B cell (primary cell): ENCODE results near the gene ELAVL4. TPM values are rescaled to one million over a fixed set of nuclear protein-coding genes. Genes with fewer than 3 reads are reported as not detected.

ENCODE experiments used
- ATAC-seq: fragments of 200-7000 bp; cut with Tn5 transposase; one replicate; pipeline ENCODE4 v1.10.0; 2021; ENCODE audit warnings: low read depth, mild to moderate bottlenecking, moderate number of reproducible peaks, moderate library complexity
- CTCF ChIA-PET: fragments of 350-600 bp; sonication (Branson Sonifier 250); formaldehyde crosslinking; loops from one replicate; lab custom pipeline; 2021; ENCODE audit warnings: antibody characterized with exemption, inconsistent platforms; lab: Charles Lee
- POLR2A ChIA-PET: fragments of 350-600 bp; sonication (Branson Sonifier 250); formaldehyde crosslinking; loops from one replicate; lab custom pipeline; 2021; ENCODE audit warnings: antibody characterized with exemption; lab: Charles Lee
- DNase-seq: peaks from one replicate; pipeline ENCODE4 v3.0.0; 2013
- H2AFZ ChIP-seq: 2 replicates; pipeline ENCODE4 v1.6.1; 2012; ENCODE audit warnings: mild to moderate bottlenecking, low read depth, low read length; ENCODE audit not compliant: insufficient read depth, poor library complexity, severe bottlenecking
- H3K27ac ChIP-seq, 2 donors: 1 replicate in 1 of 2; 2 replicates in 1 of 2; pipeline ENCODE4 v1.5.1; 2012 to 2013; ENCODE audit warnings: low read length in 2 of 2, mild to moderate bottlenecking in 2 of 2, moderate library complexity in 1 of 2
- H3K27me3 ChIP-seq, 4 experiments: fragments of 200-600 bp in 1 of 4; sonication (generic) in 1 of 4; replicated peaks in 1 of 4; 1 replicate in 2 of 4; 2 replicates in 2 of 4; pipeline versions ENCODE4 v1.6.1 to v1.7.0; 2013 to 2016; ENCODE audit warnings: low read length in 3 of 4, mild to moderate bottlenecking in 2 of 4, mixed read lengths in 1 of 4, moderate library complexity in 1 of 4; ENCODE audit not compliant: insufficient read depth in 4 of 4, control insufficient read depth in 3 of 4; ENCODE audit errors: control extremely low read depth in 1 of 4
- H3K36me3 ChIP-seq, 2 experiments: replicated peaks in 1 of 2; 1 replicate in 1 of 2; 2 replicates in 1 of 2; pipeline versions ENCODE4 v1.6.1 to v1.7.1; 2013; ENCODE audit warnings: low read length in 1 of 2; ENCODE audit not compliant: insufficient read depth in 2 of 2, control insufficient read depth in 1 of 2; ENCODE audit errors: control extremely low read depth in 1 of 2, extremely low read depth in 1 of 2
- H3K4me1 ChIP-seq, 2 donors: fragments of 200-600 bp in 1 of 2; sonication (generic) in 1 of 2; 1 replicate in 1 of 2; 2 replicates in 1 of 2; pipeline versions ENCODE4 v1.5.1 to v1.6.1; 2013 to 2017; ENCODE audit warnings: low read length in 2 of 2; ENCODE audit not compliant: control insufficient read depth in 2 of 2, insufficient read depth in 2 of 2
- H3K4me2 ChIP-seq: replicated peaks from 2 replicates; pipeline ENCODE3; 2012; ENCODE audit warnings: mild to moderate bottlenecking, low read depth, low read length; ENCODE audit not compliant: poor library complexity, severe bottlenecking
- H3K4me3 ChIP-seq, 5 experiments: fragments of 200-600 bp in 1 of 5; sonication (generic) in 1 of 5; 1 replicate in 3 of 5; 2 replicates in 2 of 5; pipeline versions ENCODE4 v1.5.1 to v1.7.0; 2011 to 2016; ENCODE audit warnings: low read length in 4 of 5, mild to moderate bottlenecking in 4 of 5, low read depth in 2 of 5, control low read depth in 1 of 5, moderate library complexity in 1 of 5; ENCODE audit not compliant: insufficient read depth in 1 of 5; ENCODE audit errors: control extremely low read depth in 1 of 5, extremely low read depth in 1 of 5
- H3K79me2 ChIP-seq: fragments of 200-600 bp; sonication (generic); one replicate; pipeline ENCODE4 v1.6.0; 2016; ENCODE audit warnings: low read length; ENCODE audit not compliant: control insufficient read depth, insufficient read depth
- H3K9ac ChIP-seq: fragments of 200-600 bp; sonication (generic); 2 replicates; pipeline ENCODE4 v1.6.1; 2017; ENCODE audit warnings: mild to moderate bottlenecking, low read length, moderate library complexity
- H3K9me3 ChIP-seq, 3 donors: one replicate each; pipeline versions ENCODE4 v1.6.1 to v1.7.1; 2013; ENCODE audit warnings: low read length in 2 of 3; ENCODE audit not compliant: control insufficient read depth in 2 of 3, insufficient read depth in 1 of 3; ENCODE audit errors: control extremely low read depth in 1 of 3
- H4K20me1 ChIP-seq: 2 replicates; pipeline ENCODE4 v1.6.0; 2012; ENCODE audit warnings: mild to moderate bottlenecking, low read length; ENCODE audit not compliant: insufficient read depth, control insufficient read depth, poor library complexity, severe bottlenecking
- H3K27ac Mint-ChIP-seq: one replicate; pipeline ENCODE4 v1.8.0; 2021; ENCODE audit warnings: mixed read lengths
- H3K27me3 Mint-ChIP-seq: one replicate; pipeline ENCODE4 v1.8.0; 2021; ENCODE audit warnings: mixed read lengths
- H3K4me1 Mint-ChIP-seq: one replicate; pipeline ENCODE4 v1.8.0; 2021; ENCODE audit warnings: mixed read lengths
- H3K4me3 Mint-ChIP-seq: one replicate; pipeline ENCODE4 v1.8.0; 2021; ENCODE audit warnings: mixed read lengths
- H3K9me3 Mint-ChIP-seq: one replicate; pipeline ENCODE4 v1.8.0; 2022; ENCODE audit warnings: mixed read lengths; ENCODE audit not compliant: insufficient read depth
- EZH2 ChIP-seq: IDR thresholded peaks from 2 replicates; pipeline ENCODE4 v1.6.1; 2012; ENCODE audit warnings: borderline replicate concordance, low read depth, mild to moderate bottlenecking, moderate library complexity, low read length; ENCODE audit not compliant: insufficient read depth, poor library complexity, severe bottlenecking
- WGBS: methylation state at CpG from one replicate; pipeline ENCODE4 v1.1.5; 2013; ENCODE audit warnings: missing lambda C conversion rate; ENCODE audit not compliant: insufficient coverage; 5-methylcytosine and 5-hydroxymethylcytosine counted together
- intact Hi-C: fragments of 100-400 bp; cut with micrococcal nuclease; formaldehyde crosslinking; loops from one replicate; pipeline ENCODE4 v1.10.0; 2022
- polyA plus RNA-seq: library from polyadenylated mRNA; depleted of rRNA; stranded (reverse); fragments of >200 nt; gene quantifications from 2 replicates; pipeline ENCODE4 v1.2.3, GENCODE V29; 2012
- total RNA-seq, 2 donors: library from RNA; stranded (reverse); fragments of 120-200 nt in 1 of 2; gene quantifications; 1 replicate in 1 of 2; 2 replicates in 1 of 2; pipeline versions ENCODE4 v1.2.3 to v1.2.4, GENCODE V29; 2013 to 2022
- TF ChIP-seq, protein P1 (sequence below): fragments of 200-600 bp; IDR thresholded peaks from one replicate; pipeline ENCODE4 v1.8.0; 2022; ENCODE audit warnings: antibody characterized with exemption, mild to moderate bottlenecking

The ELAVL4 gene
- total and polyA plus RNA-seq, 2 donors (not counting 1 experiment from before 2014, with no cell fraction given): not detected

DNA sequence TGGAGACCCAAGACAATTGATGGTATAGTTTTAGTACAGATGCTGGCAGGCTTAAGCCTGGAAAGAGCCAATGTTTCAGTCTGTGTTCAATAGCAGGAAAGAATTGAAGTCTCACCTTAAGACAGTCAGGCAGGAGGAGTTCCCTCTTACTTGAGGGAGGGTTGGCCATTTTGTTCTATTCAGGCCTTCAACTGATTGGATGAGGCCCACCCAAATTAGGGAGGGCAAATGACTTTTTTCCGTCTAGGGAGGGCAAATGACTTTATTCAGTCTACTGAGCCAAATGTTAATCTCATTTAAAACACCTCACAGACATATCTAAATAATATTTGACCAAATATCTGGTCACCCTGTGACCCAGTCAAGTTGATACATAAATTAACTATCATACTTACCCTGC lies 31.4 kb upstream of the ELAVL4 start:
- ATAC-seq (no peak), DNase-seq (no peak)
- H4K20me1 ChIP-seq: no peaks in the 10 kb centered on the region
- no peak for TF ChIP-seq EZH2
- TF ChIP-seq, protein P1, sequence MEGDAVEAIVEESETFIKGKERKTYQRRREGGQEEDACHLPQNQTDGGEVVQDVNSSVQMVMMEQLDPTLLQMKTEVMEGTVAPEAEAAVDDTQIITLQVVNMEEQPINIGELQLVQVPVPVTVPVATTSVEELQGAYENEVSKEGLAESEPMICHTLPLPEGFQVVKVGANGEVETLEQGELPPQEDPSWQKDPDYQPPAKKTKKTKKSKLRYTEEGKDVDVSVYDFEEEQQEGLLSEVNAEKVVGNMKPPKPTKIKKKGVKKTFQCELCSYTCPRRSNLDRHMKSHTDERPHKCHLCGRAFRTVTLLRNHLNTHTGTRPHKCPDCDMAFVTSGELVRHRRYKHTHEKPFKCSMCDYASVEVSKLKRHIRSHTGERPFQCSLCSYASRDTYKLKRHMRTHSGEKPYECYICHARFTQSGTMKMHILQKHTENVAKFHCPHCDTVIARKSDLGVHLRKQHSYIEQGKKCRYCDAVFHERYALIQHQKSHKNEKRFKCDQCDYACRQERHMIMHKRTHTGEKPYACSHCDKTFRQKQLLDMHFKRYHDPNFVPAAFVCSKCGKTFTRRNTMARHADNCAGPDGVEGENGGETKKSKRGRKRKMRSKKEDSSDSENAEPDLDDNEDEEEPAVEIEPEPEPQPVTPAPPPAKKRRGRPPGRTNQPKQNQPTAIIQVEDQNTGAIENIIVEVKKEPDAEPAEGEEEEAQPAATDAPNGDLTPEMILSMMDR: no peak
- Mint-ChIP-seq H3K27me3 (peaks cover 4% of the 10 kb centered on the region), H3K4me3 (no peak overlapping the region), H3K4me1 (no peaks in the 10 kb centered on the region), H3K9me3 (peaks cover 2% of the 10 kb centered on the region), H3K27ac (no peak overlapping the region)
- CTCF ChIA-PET: no interaction called here
- no peaks in the 10 kb centered on the region for H3K4me1 ChIP-seq
- H2AFZ ChIP-seq: no peak overlapping the region
- no peak overlapping the region for H3K4me3 ChIP-seq
- H3K79me2 ChIP-seq: no peaks in the 10 kb centered on the region
- no peaks in the 10 kb centered on the region for H3K27me3 ChIP-seq
- no peak overlapping the region for H3K27ac ChIP-seq
- no peaks in the 10 kb centered on the region for H3K9me3 ChIP-seq
- no peak overlapping the region for H3K4me2 ChIP-seq
- intact Hi-C loops: no loop called here
- WGBS: no CpG with 5 or more reads among the region's 1 CpG
- H3K9ac ChIP-seq: no peak overlapping the region
- POLR2A ChIA-PET: no interaction called here
- no peaks in the 10 kb centered on the region for H3K36me3 ChIP-seq

DNA sequence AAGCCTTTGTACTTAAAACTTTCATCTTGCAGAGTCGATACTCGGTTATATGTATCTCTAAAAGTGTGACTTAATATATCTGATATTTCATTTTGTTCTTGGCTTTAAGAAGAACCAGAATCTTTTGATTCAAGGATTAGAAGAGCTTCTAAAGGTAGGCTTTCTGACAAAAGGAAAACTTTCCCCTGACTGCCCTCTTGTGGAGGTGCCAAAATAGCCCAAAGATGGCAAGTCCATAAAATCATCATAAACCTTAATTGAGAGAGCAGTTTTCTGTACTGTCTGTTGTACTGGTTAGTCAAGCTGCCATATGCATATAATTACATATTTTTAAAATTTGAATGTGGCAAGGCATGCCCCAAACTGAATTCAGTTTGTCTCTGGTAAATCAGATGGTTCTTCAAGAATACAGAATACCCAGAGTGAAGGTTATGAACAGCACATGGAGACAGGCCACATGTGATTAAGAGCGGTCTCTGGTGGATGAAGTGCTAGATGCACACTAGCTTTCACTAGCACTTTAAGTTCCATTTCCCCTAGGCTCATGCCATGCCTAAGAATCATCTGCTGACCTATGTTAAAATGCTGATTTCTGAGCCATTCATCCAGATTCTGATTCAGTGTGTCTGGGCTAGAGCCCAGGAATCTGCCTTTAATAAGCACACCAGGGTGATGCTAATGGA lies 27.7 kb upstream of the ELAVL4 start:
- Histone ChIP-seq H4K20me1 (no peaks in the 10 kb centered on the region), H3K4me3 (no peak overlapping the region), H3K4me2 (no peak overlapping the region), H3K9me3 (no peaks in the 10 kb centered on the region), H2AFZ (no peak overlapping the region), H3K36me3 (no peaks in the 10 kb centered on the region), H3K27me3 (no peaks in the 10 kb centered on the region), H3K27ac (no peak overlapping the region), H3K79me2 (no peaks in the 10 kb centered on the region), H3K9ac (no peak overlapping the region), H3K4me1 (no peaks in the 10 kb centered on the region)
- intact Hi-C loops: no loop called here
- ATAC-seq: no peak
- ChIA-PET POLR2A (no interaction called here), CTCF (no interaction called here)
- no peak for DNase-seq
- Mint-ChIP-seq H3K27me3 (peaks cover 4% of the 10 kb centered on the region), H3K9me3 (peaks cover 2% of the 10 kb centered on the region), H3K4me1 (no peaks in the 10 kb centered on the region), H3K4me3 (no peak overlapping the region), H3K27ac (no peak overlapping the region)
- WGBS: 80% methylated on average over 1 of the region's 3 CpGs
- TF ChIP-seq, protein P1: no peak
- no peak for TF ChIP-seq EZH2
